GM11168 (cell line): ENCODE measurements around the gene NEK7.

Experiments
- in situ Hi-C: fragments of 300-500 bp; cut with MboI; formaldehyde crosslinking; loops from one replicate; pipeline ENCODE4 v1.12.0; 2022; ENCODE audit warnings: low sequenced_read_pairs; ENCODE audit not compliant: unreplicated experiment

NEK7 gene

GRCh38 chr1:198244772-198245171, 88.0 kb downstream of the NEK7 start:
- in situ Hi-C loops: no loop called here

DNA sequence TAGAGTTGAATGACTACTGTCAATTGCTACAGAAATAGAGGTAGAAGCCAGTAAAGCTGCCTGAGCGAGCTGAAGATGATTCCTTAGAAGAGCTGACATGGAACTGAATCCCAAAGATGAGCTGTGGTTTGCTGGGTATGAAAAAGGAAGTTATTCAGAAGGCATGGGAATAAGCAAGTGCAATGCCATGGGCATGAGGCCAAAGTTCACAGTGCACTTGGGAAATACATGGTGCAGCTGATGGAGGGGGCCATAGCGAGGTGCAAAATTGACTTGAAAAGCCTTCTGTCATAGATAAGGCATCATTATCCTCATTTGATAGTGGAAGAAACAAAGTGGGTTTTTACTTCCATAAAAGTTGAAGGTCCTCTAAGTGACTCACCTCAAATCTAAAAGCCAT, 88.6 kb downstream of the NEK7 start:
- in situ Hi-C loops: no loop called here

DNA sequence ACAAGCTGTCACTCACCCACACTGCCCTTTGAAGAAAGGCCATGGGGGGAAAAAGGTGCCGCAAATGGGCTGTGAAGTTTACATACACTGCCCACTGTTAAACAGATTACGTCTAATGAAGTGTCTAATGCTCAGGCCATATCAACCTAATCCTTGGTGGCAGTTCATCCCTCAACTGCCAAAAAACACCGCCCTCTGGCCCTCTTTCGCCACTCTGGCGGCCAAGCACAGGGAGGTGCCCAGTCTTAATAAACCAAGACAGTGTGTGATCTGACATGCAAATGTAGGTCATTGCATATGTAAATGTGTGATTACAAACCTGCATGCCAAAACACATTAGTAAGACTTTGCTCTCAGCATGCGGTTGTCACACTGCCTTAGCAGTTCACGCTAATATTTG, 89.5 kb downstream of the NEK7 start:
- in situ Hi-C loops: no loop called here

- in situ Hi-C loops: no loop called here
Observed at GRCh38 chr1:198253259-198253658, 96.5 kb downstream of the NEK7 start.

DNA sequence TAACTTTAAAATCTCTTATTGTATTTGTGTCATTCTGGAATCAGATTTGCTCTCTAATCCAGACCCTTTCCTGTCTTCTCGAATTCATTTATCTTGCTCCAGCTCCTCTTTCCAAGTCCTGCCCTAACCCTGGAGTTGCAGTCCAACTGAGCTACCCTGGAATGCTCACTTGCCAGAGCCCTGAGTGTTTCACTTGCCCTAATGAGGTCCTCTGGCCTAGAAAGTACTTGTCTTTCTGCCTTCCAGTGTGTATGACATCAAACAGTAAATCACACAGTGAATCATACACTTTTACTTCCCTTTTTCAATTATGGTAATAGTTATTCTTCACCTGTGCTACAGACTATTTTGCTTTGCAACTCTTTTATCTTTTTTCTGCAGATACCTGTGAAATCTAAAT, 96.9 kb downstream of the NEK7 start:
- in situ Hi-C loops: no loop called here

- in situ Hi-C loops: no loop called here
Observed at GRCh38 chr1:198254521-198254920, 97.7 kb downstream of the NEK7 start.

- in situ Hi-C loops: no loop called here
Observed at GRCh38 chr1:198254948-198255347, 98.2 kb downstream of the NEK7 start.

- in situ Hi-C loops: no loop called here
Observed at GRCh38 chr1:198255784-198256183, 99.0 kb downstream of the NEK7 start.

- in situ Hi-C loops: no loop called here
Observed at GRCh38 chr1:198258491-198258890, 101.7 kb downstream of the NEK7 start.

GRCh38 chr1:198259333-198260074, 102.7 kb downstream of the NEK7 start:
- in situ Hi-C loops: no loop called here

DNA sequence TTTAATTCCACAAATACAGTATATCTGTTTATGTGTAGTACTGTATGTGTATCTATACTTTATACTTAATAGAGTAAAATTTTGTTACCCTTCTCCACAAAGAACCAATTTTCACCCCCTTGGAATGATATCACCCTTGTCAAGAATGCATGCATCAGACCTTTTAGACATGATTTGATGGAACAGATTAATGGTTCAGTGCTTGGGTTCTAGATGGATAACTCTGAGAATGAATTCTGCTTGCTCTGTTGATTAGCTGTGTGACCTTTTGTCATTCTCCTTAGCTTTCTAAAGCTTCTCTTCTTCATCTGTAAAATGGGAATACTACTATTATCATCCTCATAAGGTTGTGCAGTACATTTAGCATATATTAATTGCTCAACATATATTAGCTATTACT, 105.1 kb downstream of the NEK7 start:
- in situ Hi-C loops: no loop called here

DNA sequence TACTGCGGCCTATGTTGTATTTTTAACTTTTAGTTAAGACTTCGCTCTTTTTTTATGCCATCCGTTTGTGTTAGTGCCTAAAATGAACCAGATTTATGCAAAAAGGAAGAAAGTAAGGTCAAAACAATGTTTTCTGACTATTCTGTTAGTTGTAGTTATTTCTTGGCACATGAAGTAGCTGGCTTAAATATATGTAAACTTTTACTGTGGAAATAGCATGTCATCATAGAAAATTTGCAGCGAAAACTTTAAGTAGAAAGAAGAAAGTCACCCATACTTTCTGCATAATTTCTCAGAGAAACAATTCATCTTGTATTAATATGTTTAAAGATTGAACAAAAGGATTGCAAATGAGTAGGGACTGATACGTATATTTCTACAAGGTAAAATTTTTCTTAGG, 106.4 kb downstream of the NEK7 start:
- in situ Hi-C loops: no loop called here

DNA sequence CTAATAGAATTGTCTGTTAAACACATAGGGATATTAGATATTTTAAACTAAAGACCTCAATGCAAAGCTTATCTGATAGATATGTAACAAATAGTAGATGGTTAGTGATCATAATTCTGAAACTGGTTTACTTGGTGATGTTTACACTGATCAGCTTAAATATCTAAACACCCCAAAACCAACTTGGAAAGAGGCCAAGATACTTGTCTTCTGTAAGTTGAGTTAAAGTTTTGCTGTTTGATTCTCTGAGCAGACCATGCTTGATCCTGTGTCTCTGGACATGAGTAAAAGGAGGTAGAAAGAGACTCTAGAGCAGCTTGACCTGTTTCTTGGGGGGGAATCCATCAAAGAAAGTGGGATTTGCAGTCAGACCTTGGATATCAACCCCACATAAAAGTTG, 107.5 kb downstream of the NEK7 start:
- in situ Hi-C loops: no loop called here

GRCh38 chr1:198265073-198265661, 108.4 kb downstream of the NEK7 start:
- in situ Hi-C loops: no loop called here

GRCh38 chr1:198267056-198267455, 110.3 kb downstream of the NEK7 start:
- in situ Hi-C loops: no loop called here

DNA sequence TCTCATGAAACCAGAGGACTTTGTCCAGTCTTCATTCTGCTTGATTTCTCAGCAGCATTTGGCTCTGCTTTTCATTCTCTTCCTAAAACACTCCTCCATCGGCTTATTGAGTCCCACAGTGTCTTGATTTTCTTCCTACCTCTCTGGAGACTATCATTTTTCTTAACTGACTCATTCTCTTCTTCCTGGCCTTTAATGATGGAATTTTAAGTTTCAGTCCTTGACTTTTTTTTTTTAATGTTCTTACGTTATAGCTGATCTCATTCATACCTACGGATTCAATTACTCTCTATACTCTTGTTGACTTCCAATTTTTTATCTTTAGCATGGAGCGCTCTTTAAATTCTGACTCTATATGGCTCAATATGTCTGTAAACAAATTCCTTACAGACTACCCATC, 111.1 kb downstream of the NEK7 start:
- in situ Hi-C loops: no loop called here

- in situ Hi-C loops: no loop called here
Observed at GRCh38 chr1:198268784-198269645, 112.2 kb downstream of the NEK7 start.

- in situ Hi-C loops: no loop called here
Observed at GRCh38 chr1:198269646-198269940, 112.8 kb downstream of the NEK7 start.

- in situ Hi-C loops: no loop called here
Observed at GRCh38 chr1:198270273-198270828, 113.6 kb downstream of the NEK7 start.

GRCh38 chr1:198271467-198271866, 114.7 kb downstream of the NEK7 start:
- in situ Hi-C loops: no loop called here

DNA sequence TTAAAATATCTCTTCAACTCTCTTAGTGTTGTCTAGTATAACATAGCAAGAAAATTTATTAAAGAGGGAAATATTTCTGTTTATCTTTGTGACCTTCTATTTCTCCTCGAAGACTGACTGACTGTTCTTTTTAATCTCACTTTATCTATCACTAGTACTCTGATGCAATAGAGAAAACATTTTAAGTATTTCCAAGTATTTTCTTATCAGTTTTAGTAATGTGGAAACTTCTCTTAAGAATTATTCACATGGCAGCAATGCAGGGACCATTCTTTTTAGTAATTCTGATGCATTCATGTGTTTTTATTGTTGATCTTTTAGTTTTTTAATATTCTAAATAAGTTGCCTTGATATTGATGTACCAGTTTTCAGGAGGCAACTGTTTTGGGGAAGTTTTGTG, 115.7 kb downstream of the NEK7 start:
- in situ Hi-C loops: no loop called here
